Activated T-cell treated with anti-CD3 and anti-CD28 coated beads, Interleukin-2, amount 50 U/mL, for 4 hours (primary cell): ENCODE results near the gene NCAM2. TPM values are rescaled to one million over a fixed set of nuclear protein-coding genes. Genes with fewer than 3 reads are reported as not detected.

Experiments used
- ATAC-seq, 2 donors: fragments of 200-7000 bp; cut with Tn5 transposase; one replicate each; pipeline ENCODE4 v1.10.0; 2021
- DNase-seq: peaks from one replicate; pipeline ENCODE4 v3.0.0-alpha.2; 2020
- H3K27me3 Mint-ChIP-seq: one replicate; pipeline ENCODE4 v1.8.0; 2021; ENCODE audit warnings: low read depth, mixed read lengths
- H3K36me3 Mint-ChIP-seq: one replicate; pipeline ENCODE4 v1.8.0; 2022; ENCODE audit warnings: mixed read lengths; ENCODE audit not compliant: insufficient read depth
- H3K4me1 Mint-ChIP-seq: one replicate; pipeline ENCODE4 v1.8.0; 2021; ENCODE audit warnings: low read depth, mixed read lengths
- H3K4me3 Mint-ChIP-seq: one replicate; pipeline ENCODE4 v1.8.0; 2021; ENCODE audit warnings: mild to moderate bottlenecking, moderate library complexity, mixed read lengths
- H3K9me3 Mint-ChIP-seq: one replicate; pipeline ENCODE4 v1.8.0; 2021; ENCODE audit warnings: mixed read lengths
- total RNA-seq, 3 donors: library from RNA; stranded (reverse); gene quantifications; one replicate each; pipeline ENCODE4 v1.2.1, GENCODE V29; 2021

NCAM2 gene
- total RNA-seq, 3 donors from 2014 or later, result not detected

- Mint-ChIP-seq H3K4me1 (no peaks in the 10 kb centered on the region), H3K27me3 (no peaks in the 10 kb centered on the region), H3K36me3 (no peaks in the 10 kb centered on the region), H3K4me3 (no peak overlapping the region), H3K9me3 (peaks cover 4% of the 10 kb centered on the region)
- ATAC-seq (no peak), DNase-seq (no peak)
Measured at GRCh38 chr21:21051109-21052055, 53.2 kb downstream of the NCAM2 start.

- no peak for DNase-seq
- H3K36me3 Mint-ChIP-seq, result no peaks in the 10 kb centered on the region
Measured at GRCh38 chr21:21052672-21053071, 54.5 kb downstream of the NCAM2 start.

GRCh38 chr21:21057349-21058062, 59.3 kb downstream of the NCAM2 start:
- no peaks in the 10 kb centered on the region for H3K9me3 Mint-ChIP-seq
- no peaks in the 10 kb centered on the region for H3K27me3 Mint-ChIP-seq
- no peaks in the 10 kb centered on the region for H3K4me1 Mint-ChIP-seq
- ATAC-seq, result no peak
- DNase-seq, result no peak
- H3K4me3 Mint-ChIP-seq, result no peak overlapping the region
- H3K36me3 Mint-ChIP-seq, result no peaks in the 10 kb centered on the region

More at GRCh38 chr21:21052672-21053071, 54.5 kb downstream of the NCAM2 start:
- ATAC-seq, result no peak
- Mint-ChIP-seq H3K9me3 (peaks cover 4% of the 10 kb centered on the region), H3K4me3 (no peak overlapping the region), H3K27me3 (no peaks in the 10 kb centered on the region), H3K4me1 (no peaks in the 10 kb centered on the region)

DNA sequence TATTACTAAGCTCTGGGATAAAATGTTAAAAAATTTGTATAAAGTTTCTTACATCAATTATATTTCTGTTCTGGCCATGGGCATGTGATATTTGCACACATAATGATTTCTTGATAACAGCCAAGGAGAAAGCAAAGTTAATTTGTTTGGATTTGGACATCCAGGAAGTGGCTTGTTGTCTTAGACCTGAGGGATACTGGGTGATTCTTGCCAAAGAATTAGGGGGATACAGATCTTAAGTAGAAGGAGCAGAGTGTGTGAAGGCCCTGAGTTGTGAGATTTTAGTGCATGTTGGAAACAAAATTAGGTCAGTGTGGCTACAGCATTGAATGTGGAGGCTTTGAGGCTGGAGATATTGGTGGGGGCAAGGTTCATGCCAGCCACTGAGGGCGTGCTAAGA, 65.6 kb downstream of the NCAM2 start:
- ATAC-seq (no peak), DNase-seq (no peak)
- Mint-ChIP-seq H3K4me1 (no peaks in the 10 kb centered on the region), H3K4me3 (no peak overlapping the region), H3K9me3 (peaks cover 2% of the 10 kb centered on the region), H3K27me3 (no peaks in the 10 kb centered on the region), H3K36me3 (no peaks in the 10 kb centered on the region)

- no peaks in the 10 kb centered on the region for H3K27me3 Mint-ChIP-seq
- H3K36me3 Mint-ChIP-seq, result no peaks in the 10 kb centered on the region
- H3K9me3 Mint-ChIP-seq, result peaks cover 2% of the 10 kb centered on the region
- ATAC-seq, result no peak
- DNase-seq, result no peak
- H3K4me1 Mint-ChIP-seq, result no peaks in the 10 kb centered on the region
- H3K4me3 Mint-ChIP-seq, result no peak overlapping the region
Measured at GRCh38 chr21:21064353-21064752, 66.1 kb downstream of the NCAM2 start.

DNA sequence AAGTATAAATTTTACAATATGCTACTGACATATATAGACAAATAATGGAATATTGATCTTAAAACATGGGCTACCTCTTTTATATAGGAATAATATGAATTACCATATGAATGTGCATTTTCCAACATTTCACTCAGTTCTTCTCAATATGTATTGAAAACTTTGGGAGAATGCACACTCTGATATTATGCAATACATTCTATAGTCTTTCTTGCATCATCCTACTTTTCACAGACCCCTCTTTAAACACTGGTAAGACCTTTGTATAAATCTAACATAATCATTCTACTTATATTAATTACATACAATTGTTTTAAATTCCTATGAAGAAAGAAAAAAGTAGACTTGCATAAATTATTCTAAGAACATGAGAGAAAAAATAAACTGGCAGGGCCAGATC, 69.2 kb downstream of the NCAM2 start:
- ATAC-seq (no peak), DNase-seq (no peak)
- no peak overlapping the region for H3K4me3 Mint-ChIP-seq
- H3K36me3 Mint-ChIP-seq, result no peaks in the 10 kb centered on the region
- no peaks in the 10 kb centered on the region for H3K27me3 Mint-ChIP-seq
- H3K4me1 Mint-ChIP-seq, result no peaks in the 10 kb centered on the region
- peaks cover 6% of the 10 kb centered on the region for H3K9me3 Mint-ChIP-seq

DNA sequence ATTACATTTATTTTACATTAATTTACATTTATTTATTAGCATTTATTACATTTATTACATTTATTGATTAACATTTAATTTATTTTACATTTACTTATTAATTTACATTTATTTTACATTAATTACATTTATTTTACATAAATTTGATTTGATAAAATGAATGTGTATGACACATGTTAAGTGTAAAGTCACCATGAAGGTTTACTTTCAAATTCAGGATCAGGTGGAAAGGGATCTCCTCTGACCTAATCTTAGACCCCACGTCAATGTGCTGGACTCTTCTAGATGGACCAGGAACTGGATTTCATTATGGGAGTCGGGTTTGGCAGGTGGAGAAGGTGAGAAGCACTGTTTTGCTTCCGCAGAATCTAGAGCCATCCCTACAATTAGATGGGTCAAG, 76.1 kb downstream of the NCAM2 start:
- H3K4me3 Mint-ChIP-seq, result no peak overlapping the region
- DNase-seq (no peak), ATAC-seq (no peak)
- H3K27me3 Mint-ChIP-seq, result no peaks in the 10 kb centered on the region
- H3K4me1 Mint-ChIP-seq, result no peaks in the 10 kb centered on the region
- peaks cover 4% of the 10 kb centered on the region for H3K9me3 Mint-ChIP-seq
- no peaks in the 10 kb centered on the region for H3K36me3 Mint-ChIP-seq

GRCh38 chr21:21076051-21076450, 77.8 kb downstream of the NCAM2 start:
- no peaks in the 10 kb centered on the region for H3K27me3 Mint-ChIP-seq
- no peak for ATAC-seq
- H3K4me1 Mint-ChIP-seq, result no peaks in the 10 kb centered on the region
- H3K9me3 Mint-ChIP-seq, result peaks cover 5% of the 10 kb centered on the region
- no peaks in the 10 kb centered on the region for H3K36me3 Mint-ChIP-seq
- no peak overlapping the region for H3K4me3 Mint-ChIP-seq
- DNase-seq, result no peak

DNA sequence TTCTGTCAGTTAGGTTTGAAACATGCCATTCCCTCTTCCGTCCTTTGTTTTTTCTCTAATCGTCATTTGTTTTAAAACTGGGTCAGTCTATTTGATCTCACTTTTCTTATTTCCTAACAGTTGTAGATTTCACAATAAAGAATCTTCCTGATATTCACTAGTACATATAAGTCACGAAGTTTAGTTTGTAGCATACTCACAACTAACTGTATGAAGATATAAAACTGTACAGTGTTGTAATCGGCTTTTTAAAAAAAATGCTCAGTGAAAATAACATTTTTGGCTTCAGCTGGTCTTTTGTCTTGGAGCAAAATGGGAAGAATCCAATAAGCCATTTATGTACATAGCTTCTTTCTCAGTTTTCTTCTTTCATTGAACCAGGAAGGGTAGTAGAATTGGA, 78.3 kb downstream of the NCAM2 start:
- Mint-ChIP-seq H3K4me3 (no peak overlapping the region), H3K27me3 (no peaks in the 10 kb centered on the region), H3K9me3 (peaks cover 5% of the 10 kb centered on the region), H3K4me1 (no peaks in the 10 kb centered on the region), H3K36me3 (no peaks in the 10 kb centered on the region)
- no peak for ATAC-seq
- DNase-seq, result no peak

DNA sequence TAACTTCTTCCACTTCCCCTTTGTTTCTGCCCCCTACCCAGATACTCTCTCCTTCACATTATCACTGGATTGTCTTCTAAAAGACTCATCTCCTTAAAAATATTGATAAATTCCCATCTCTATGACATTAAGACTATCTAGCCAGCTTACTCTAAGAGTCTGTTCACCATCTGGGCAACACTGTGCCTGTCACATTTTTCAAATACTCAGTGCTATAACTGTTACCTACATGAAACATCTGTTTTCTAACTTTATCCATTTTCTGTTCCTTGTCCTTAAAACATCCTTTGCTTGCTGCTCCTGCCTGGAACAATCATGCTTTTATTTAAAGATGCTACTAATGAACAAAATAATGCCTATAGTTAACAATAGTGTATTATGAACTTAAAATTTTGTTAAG, 81.4 kb downstream of the NCAM2 start:
- no peak for DNase-seq
- ATAC-seq, result no peak
- no peaks in the 10 kb centered on the region for H3K4me1 Mint-ChIP-seq
- peaks cover 5% of the 10 kb centered on the region for H3K9me3 Mint-ChIP-seq
- H3K4me3 Mint-ChIP-seq, result no peak overlapping the region
- no peaks in the 10 kb centered on the region for H3K36me3 Mint-ChIP-seq
- H3K27me3 Mint-ChIP-seq, result no peaks in the 10 kb centered on the region

- no peak overlapping the region for H3K4me3 Mint-ChIP-seq
- no peaks in the 10 kb centered on the region for H3K36me3 Mint-ChIP-seq
- no peaks in the 10 kb centered on the region for H3K4me1 Mint-ChIP-seq
- no peak for DNase-seq
- no peaks in the 10 kb centered on the region for H3K27me3 Mint-ChIP-seq
- H3K9me3 Mint-ChIP-seq, result peaks cover 8% of the 10 kb centered on the region
- ATAC-seq, result no peak
Measured at GRCh38 chr21:21084179-21084578, 86.0 kb downstream of the NCAM2 start.

DNA sequence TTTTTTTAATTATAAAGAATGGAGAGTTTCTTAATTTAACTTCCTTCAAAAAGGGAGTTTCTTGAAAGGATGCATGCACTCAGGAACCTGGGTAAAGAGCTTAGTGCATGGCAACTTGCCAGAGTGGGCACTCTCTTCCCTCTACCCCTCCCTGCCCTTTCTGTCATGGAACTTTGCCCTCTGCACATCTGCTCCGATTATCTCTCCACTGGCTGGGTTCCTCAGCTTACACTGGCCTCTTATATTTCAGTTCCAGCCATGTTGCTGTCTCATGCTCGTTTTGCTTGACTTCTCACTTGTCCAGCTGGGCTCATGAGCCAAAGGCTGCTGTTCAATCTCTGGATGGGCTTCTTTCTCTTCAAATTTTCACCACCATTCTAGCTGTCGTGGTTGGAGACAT, 87.0 kb downstream of the NCAM2 start:
- Mint-ChIP-seq H3K4me3 (no peak overlapping the region), H3K27me3 (no peaks in the 10 kb centered on the region), H3K36me3 (no peaks in the 10 kb centered on the region), H3K9me3 (peaks cover 8% of the 10 kb centered on the region), H3K4me1 (no peaks in the 10 kb centered on the region)
- no peak for ATAC-seq
- DNase-seq, result no peak

GRCh38 chr21:21096956-21097355, 98.7 kb downstream of the NCAM2 start:
- H3K36me3 Mint-ChIP-seq, result no peaks in the 10 kb centered on the region
- ATAC-seq, result no peak
- H3K9me3 Mint-ChIP-seq, result no peaks in the 10 kb centered on the region
- H3K4me1 Mint-ChIP-seq, result no peaks in the 10 kb centered on the region
- no peak overlapping the region for H3K4me3 Mint-ChIP-seq
- no peak for DNase-seq
- H3K27me3 Mint-ChIP-seq, result no peaks in the 10 kb centered on the region

- ATAC-seq, result no peak
- H3K4me1 Mint-ChIP-seq, result no peaks in the 10 kb centered on the region
- H3K9me3 Mint-ChIP-seq, result no peaks in the 10 kb centered on the region
Measured at GRCh38 chr21:21097466-21097865, 99.3 kb downstream of the NCAM2 start.

GRCh38 chr21:21101911-21102310, 103.7 kb downstream of the NCAM2 start:
- DNase-seq (no peak), ATAC-seq (no peak)
- Mint-ChIP-seq H3K4me1 (no peaks in the 10 kb centered on the region), H3K27me3 (no peaks in the 10 kb centered on the region), H3K36me3 (no peaks in the 10 kb centered on the region), H3K4me3 (no peak overlapping the region), H3K9me3 (no peaks in the 10 kb centered on the region)

More at GRCh38 chr21:21097466-21097865, 99.3 kb downstream of the NCAM2 start:
- Mint-ChIP-seq H3K4me3 (no peak overlapping the region), H3K27me3 (no peaks in the 10 kb centered on the region), H3K36me3 (no peaks in the 10 kb centered on the region)
- DNase-seq, result no peak
